A673 (cell line): ENCODE measurements around the gene NID1. TPM values are rescaled to one million over a fixed set of nuclear protein-coding genes. Genes with fewer than 3 reads are reported as not detected.

Experiments
- BruUV-seq: library from RNA; stranded (reverse); fragments of 400-500 nt; replicated peaks from 2 replicates; lab custom pipeline; 2021; lab: Mats Ljungman, UMichigan
- CTCF ChIA-PET: fragments of 300-600 bp; sonication (Branson Sonifier 250); formaldehyde crosslinking; loops from one replicate; lab custom pipeline; 2022; ENCODE audit warnings: antibody characterized with exemption; lab: Charles Lee
- POLR2A ChIA-PET: fragments of 300-600 bp; sonication (Branson Sonifier 250); formaldehyde crosslinking; loops from one replicate; lab custom pipeline; 2022; ENCODE audit warnings: antibody characterized with exemption; ENCODE audit not compliant: low non-redundant PET; lab: Charles Lee
- DNase-seq: peaks from one replicate; pipeline ENCODE4 v3.0.0-alpha.2; 2015; ENCODE audit warnings: low spot score
- H3K27ac ChIP-seq: fragments of 200-600 bp; sonication (generic); 2 replicates; pipeline ENCODE4 v1.5.1; 2016; ENCODE audit warnings: mixed run types, low read depth, mild to moderate bottlenecking, mixed read lengths, antibody characterized with exemption, low read length; ENCODE audit not compliant: poor library complexity, severe bottlenecking
- H3K27me3 ChIP-seq: fragments of 200-600 bp; sonication (generic); replicated peaks from 2 replicates; pipeline ENCODE4 v1.6.1; 2017; ENCODE audit warnings: mixed run types, low read depth, mild to moderate bottlenecking, mixed read lengths, antibody characterized with exemption, low read length; ENCODE audit not compliant: insufficient read depth, poor library complexity
- H3K36me3 ChIP-seq: fragments of 200-600 bp; sonication (generic); 2 replicates; pipeline ENCODE4 v1.6.1; 2016; ENCODE audit warnings: mixed run types, mild to moderate bottlenecking, mixed read lengths, antibody characterized with exemption, low read length; ENCODE audit not compliant: insufficient read depth, poor library complexity, severe bottlenecking
- H3K4me1 ChIP-seq: fragments of 200-600 bp; sonication (generic); 2 replicates; pipeline ENCODE4 v1.6.1; 2017; ENCODE audit warnings: mixed run types, mild to moderate bottlenecking, mixed read lengths, antibody characterized with exemption, low read length; ENCODE audit not compliant: insufficient read depth, poor library complexity, severe bottlenecking
- H3K4me3 ChIP-seq: fragments of 200-600 bp; sonication (generic); 2 replicates; pipeline ENCODE4 v1.5.1; 2016; ENCODE audit warnings: low read depth, mixed run types, mild to moderate bottlenecking, mixed read lengths, low read length; ENCODE audit not compliant: poor library complexity, severe bottlenecking
- H3K9me3 ChIP-seq: fragments of 200-600 bp; sonication (generic); 2 replicates; pipeline ENCODE4 v1.6.1; 2016; ENCODE audit warnings: mixed run types, low read depth, mild to moderate bottlenecking, mixed read lengths, antibody characterized with exemption, low read length; ENCODE audit not compliant: poor library complexity, severe bottlenecking
- CTCF ChIP-seq: fragments of 300-800, 200-600 bp; sonication (generic); conservative IDR thresholded peaks from 2 replicates; pipeline ENCODE4 v1.5.1; 2017; ENCODE audit warnings: low read depth, mild to moderate bottlenecking, antibody characterized with exemption, low read length, moderate library complexity, mixed read lengths
- EZH2 ChIP-seq: fragments of 200-600 bp; sonication (generic); IDR thresholded peaks from 2 replicates; pipeline ENCODE4 v1.6.1; 2017; ENCODE audit warnings: borderline replicate concordance, low read depth, mild to moderate bottlenecking, mixed read lengths, antibody characterized with exemption, low read length; ENCODE audit not compliant: poor library complexity, severe bottlenecking
- intact Hi-C: fragments of 100-400 bp; cut with micrococcal nuclease; formaldehyde crosslinking; loops from one replicate; pipeline ENCODE4 v1.10.0; 2022; ENCODE audit not compliant: unreplicated experiment
- total RNA-seq: library from RNA; stranded (reverse); gene quantifications from 2 replicates; pipeline ENCODE4 v1.2.3, GENCODE V29; 2021

The NID1 gene
- total RNA-seq, 1 experiment from 2014 or later = 0.64 TPM

GRCh38 chr1:236082526-236082925, 17.6 kb upstream of the NID1 start:
- intact Hi-C loops = no loop called here
- DNase-seq = no peak
- CTCF ChIA-PET = no interaction called here

DNA sequence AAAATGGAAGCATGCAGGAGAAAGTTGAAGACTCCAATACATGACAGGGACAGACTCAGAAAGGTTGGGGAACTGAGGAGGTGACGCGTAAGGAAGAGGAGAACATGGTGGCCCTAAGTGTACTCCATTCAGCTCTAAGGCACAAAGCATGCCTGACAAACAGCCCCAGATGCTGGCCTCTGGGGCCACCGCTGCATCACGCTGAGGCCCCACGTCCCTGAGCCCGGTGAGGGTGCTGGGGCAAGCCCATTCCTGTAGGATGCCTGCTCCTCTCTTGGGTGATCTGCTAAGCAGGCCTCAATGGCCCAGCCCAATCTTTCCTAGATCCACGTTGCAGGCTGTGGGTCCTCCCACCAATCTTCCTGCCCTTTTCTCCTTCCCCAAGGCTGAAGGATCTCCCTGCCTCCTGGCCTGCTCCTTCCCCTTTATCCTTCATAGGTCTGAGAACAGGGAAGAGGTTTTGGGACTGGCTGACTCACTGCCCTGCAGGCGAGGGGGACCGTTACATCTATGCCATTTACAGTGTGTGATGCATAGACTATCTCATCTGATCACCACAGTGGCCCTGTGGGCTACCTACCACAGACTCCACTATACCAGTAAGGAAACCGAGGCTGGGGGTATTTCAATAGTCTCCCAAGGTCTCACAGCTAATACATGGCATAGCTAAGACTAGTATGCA, 16.8 kb upstream of the NID1 start:
- DNase-seq = no peak
- ChIA-PET CTCF (no interaction called here), POLR2A (no interaction called here)
- Histone ChIP-seq H3K4me3 (no peak overlapping the region), H3K27me3 (no peaks in the 10 kb centered on the region), H3K27ac (no peak overlapping the region), H3K4me1 (no peaks in the 10 kb centered on the region), H3K9me3 (no peaks in the 10 kb centered on the region), H3K36me3 (no peaks in the 10 kb centered on the region)
- BruUV-seq = no TSS peak
- TF ChIP-seq CTCF = no peak
- no peak for TF ChIP-seq EZH2
- intact Hi-C loops = no loop called here

More at GRCh38 chr1:236082526-236082925, 17.6 kb upstream of the NID1 start:
- Histone ChIP-seq H3K4me3 (no peak overlapping the region), H3K36me3 (no peaks in the 10 kb centered on the region), H3K27me3 (no peaks in the 10 kb centered on the region), H3K9me3 (no peaks in the 10 kb centered on the region), H3K27ac (no peak overlapping the region), H3K4me1 (no peaks in the 10 kb centered on the region)
- BruUV-seq = no TSS peak
- POLR2A ChIA-PET = no interaction called here
- TF ChIP-seq CTCF = no peak
- TF ChIP-seq EZH2 = no peak

GRCh38 chr1:236079703-236080102, 14.8 kb upstream of the NID1 start:
- DNase-seq = no peak
- H3K27me3 ChIP-seq = no peaks in the 10 kb centered on the region
- no peak overlapping the region for H3K27ac ChIP-seq
- H3K4me3 ChIP-seq = no peak overlapping the region
- no peaks in the 10 kb centered on the region for H3K9me3 ChIP-seq
- H3K36me3 ChIP-seq = no peaks in the 10 kb centered on the region
- intact Hi-C loops = no loop called here
- BruUV-seq = no TSS peak
- POLR2A ChIA-PET = no interaction called here
- TF ChIP-seq EZH2 (no peak), CTCF (no peak)
- H3K4me1 ChIP-seq = no peaks in the 10 kb centered on the region
- CTCF ChIA-PET = no interaction called here
